K562 (cell line): Measurements from ENCODE around the gene TNFSF15. TPM values are rescaled to one million over a fixed set of nuclear protein-coding genes. Genes with fewer than 3 reads are reported as not detected.

Experiments
- REST ChIP-seq, 2 experiments: fragments of 450-650 bp; formaldehyde crosslinking in 1 of 2; IDR thresholded peaks; 2 replicates each; pipeline versions ENCODE4 v1.4.0 to v1.6.1; 2014 to 2020; ENCODE audit warnings: mild to moderate bottlenecking in 2 of 2, borderline replicate concordance in 1 of 2, low read depth in 1 of 2
- ZNF449 ChIP-seq: fragments of 250-450 bp; sonication (Bioruptor Pico); IDR thresholded peaks from 2 replicates; pipeline ENCODE4 v1.8.0; 2022; ENCODE audit warnings: moderate library complexity, mild to moderate bottlenecking, inconsistent platforms
- polyA plus RNA-seq, 8 experiments: library from polyadenylated mRNA; depleted of rRNA in 4 of 8; stranded (reverse) in 5 of 8; unstranded in 3 of 8; fragments of >200 nt; fragmentation: Nextera tagmentation in 2 of 8; fragmentation: Illumina TruSeq in 1 of 8; extraction: Ambion mirVana in 2 of 8; extraction: Trizol in 1 of 8; gene quantifications; 2 replicates each; pipeline versions ENCODE4 v1.2.1 to v1.2.3, GENCODE V29; 2011 to 2014; ENCODE audit warnings: inconsistent platforms in 1 of 8, missing spikeins in 1 of 8
- total RNA-seq, 7 experiments: library from RNA; depleted of rRNA in 6 of 7; stranded (reverse); fragments of >200 nt in 6 of 7; fragmentation: Illumina TruSeq in 2 of 7; extraction: Trizol in 2 of 7; gene quantifications; 2 replicates each; pipeline versions ENCODE4 v1.2.1 to v1.2.3, GENCODE V29; 2011 to 2021; ENCODE audit warnings: low replicate concordance in 1 of 7

TNFSF15 gene
- total and polyA plus RNA-seq, 9 of the 15 experiments (the other 6 are each of a cell fraction or from before 2014, with no cell fraction given): not detected

GRCh38 chr9:114818178-114818577, 12.3 kb upstream of the TNFSF15 start (continued):
- TF ChIP-seq REST (IDR thresholded peaks at IDR 0.05; ENCODE audit: borderline replicate concordance) (no peak), REST (CRISPR knock-in tag; IDR thresholded peaks at IDR 0.05; ENCODE audit: low read depth) (no peak), ZNF449 (CRISPR knock-in tag) (no peak)
